Parathyroid adenoma (tissue), 2 donors: ENCODE results near the gene SH2D7.

Experiments
- H2AFZ ChIP-seq: fragments of 300-600 bp; sonication (generic); one replicate; pipeline ENCODE4 v1.7.0; 2017; ENCODE audit warnings: antibody characterized with exemption, mild to moderate bottlenecking
- H3K27ac ChIP-seq: fragments of 300-600 bp; sonication (generic); one replicate; pipeline ENCODE4 v1.7.0; 2017
- H3K27me3 ChIP-seq: fragments of 300-600 bp; sonication (generic); one replicate; pipeline ENCODE4 v1.7.0; 2017; ENCODE audit warnings: low read length; ENCODE audit not compliant: control insufficient read depth, insufficient read depth
- H3K36me3 ChIP-seq: fragments of 300-600 bp; sonication (generic); one replicate; pipeline ENCODE4 v1.7.0; 2017; ENCODE audit warnings: low read length; ENCODE audit not compliant: control insufficient read depth, insufficient read depth
- H3K4me1 ChIP-seq: fragments of 300-600 bp; sonication (generic); one replicate; pipeline ENCODE4 v1.7.0; 2017; ENCODE audit warnings: control low read depth
- H3K4me2 ChIP-seq: fragments of 300-600 bp; sonication (generic); one replicate; pipeline ENCODE4 v1.7.0; 2017; ENCODE audit warnings: low read length
- H3K4me3 ChIP-seq: fragments of 300-600 bp; sonication (generic); one replicate; pipeline ENCODE4 v1.7.0; 2017; ENCODE audit warnings: low read depth, low read length
- H3K79me2 ChIP-seq: fragments of 300-600 bp; sonication (generic); one replicate; pipeline ENCODE4 v1.7.0; 2017; ENCODE audit warnings: control low read depth
- H3K9ac ChIP-seq: fragments of 300-600 bp; sonication (generic); one replicate; pipeline ENCODE4 v1.7.0; 2017; ENCODE audit warnings: mild to moderate bottlenecking
- H3K9me3 ChIP-seq: fragments of 300-600 bp; sonication (generic); one replicate; pipeline ENCODE4 v1.7.0; 2017; ENCODE audit warnings: low read length; ENCODE audit not compliant: control insufficient read depth
- TF ChIP-seq, protein P1 (sequence below): fragments of 300-600 bp; sonication (generic); IDR thresholded peaks from one replicate; pipeline ENCODE4 v1.7.0; 2017; ENCODE audit warnings: antibody characterized with exemption, mild to moderate bottlenecking
- donor health status: primary hyperparathyroidism.

Gene SH2D7

GRCh38 chr15:78054966-78055365, 37.4 kb upstream of the SH2D7 start:
- TF ChIP-seq, protein P1, sequence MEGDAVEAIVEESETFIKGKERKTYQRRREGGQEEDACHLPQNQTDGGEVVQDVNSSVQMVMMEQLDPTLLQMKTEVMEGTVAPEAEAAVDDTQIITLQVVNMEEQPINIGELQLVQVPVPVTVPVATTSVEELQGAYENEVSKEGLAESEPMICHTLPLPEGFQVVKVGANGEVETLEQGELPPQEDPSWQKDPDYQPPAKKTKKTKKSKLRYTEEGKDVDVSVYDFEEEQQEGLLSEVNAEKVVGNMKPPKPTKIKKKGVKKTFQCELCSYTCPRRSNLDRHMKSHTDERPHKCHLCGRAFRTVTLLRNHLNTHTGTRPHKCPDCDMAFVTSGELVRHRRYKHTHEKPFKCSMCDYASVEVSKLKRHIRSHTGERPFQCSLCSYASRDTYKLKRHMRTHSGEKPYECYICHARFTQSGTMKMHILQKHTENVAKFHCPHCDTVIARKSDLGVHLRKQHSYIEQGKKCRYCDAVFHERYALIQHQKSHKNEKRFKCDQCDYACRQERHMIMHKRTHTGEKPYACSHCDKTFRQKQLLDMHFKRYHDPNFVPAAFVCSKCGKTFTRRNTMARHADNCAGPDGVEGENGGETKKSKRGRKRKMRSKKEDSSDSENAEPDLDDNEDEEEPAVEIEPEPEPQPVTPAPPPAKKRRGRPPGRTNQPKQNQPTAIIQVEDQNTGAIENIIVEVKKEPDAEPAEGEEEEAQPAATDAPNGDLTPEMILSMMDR: no peak
- Histone ChIP-seq H3K36me3 (no peaks in the 10 kb centered on the region), H3K4me3 (no peak overlapping the region), H3K27ac (no peak overlapping the region), H3K4me1 (peaks cover 15% of the 10 kb centered on the region), H3K79me2 (peaks cover 31% of the 10 kb centered on the region), H2AFZ (no peak overlapping the region), H3K4me2 (no peak overlapping the region), H3K9ac (no peak overlapping the region), H3K9me3 (no peaks in the 10 kb centered on the region), H3K27me3 (no peaks in the 10 kb centered on the region)

DNA sequence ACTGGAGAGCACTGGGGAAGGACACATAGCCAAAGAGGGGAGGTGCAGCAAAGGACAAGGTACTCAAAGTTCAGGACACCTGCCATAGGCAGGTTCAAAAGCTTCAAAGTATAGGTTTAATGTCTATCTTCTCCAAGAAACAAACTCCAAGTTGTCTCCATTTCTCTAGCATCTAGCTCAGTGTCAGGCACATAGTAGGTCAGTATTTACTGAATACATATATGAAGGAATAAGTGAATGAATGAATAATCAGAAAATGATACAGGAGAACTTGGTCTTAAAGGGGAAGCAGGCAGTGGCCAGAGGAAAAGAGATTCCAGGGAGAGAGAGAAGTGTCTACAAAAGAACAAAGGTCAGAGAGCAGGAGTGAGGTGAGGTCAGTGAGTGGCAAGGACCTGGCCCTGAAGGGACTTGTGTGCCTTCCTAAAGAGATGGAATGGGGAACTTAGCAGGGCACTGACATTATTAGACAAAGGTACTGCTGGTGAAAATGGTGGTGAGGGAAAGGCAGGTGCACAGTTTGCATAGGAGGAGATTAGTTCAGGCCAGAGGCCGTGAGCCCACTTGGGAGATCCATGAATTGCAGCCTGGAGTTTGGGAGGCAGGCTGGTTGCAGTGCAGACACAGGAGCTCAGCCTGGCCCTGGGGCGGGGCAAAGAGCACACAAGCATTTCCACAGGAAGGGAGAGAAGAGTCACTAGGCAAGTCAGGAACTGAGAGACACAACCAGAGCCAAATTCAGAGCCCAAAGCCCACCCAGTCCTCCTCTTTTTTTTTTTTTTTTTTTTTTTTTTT, 36.2 kb upstream of the SH2D7 start:
- Histone ChIP-seq H3K9ac (no peak overlapping the region), H3K4me3 (no peak overlapping the region), H3K4me1 (peaks cover 15% of the 10 kb centered on the region)

GRCh38 chr15:78056714-78057269, 35.6 kb upstream of the SH2D7 start:
- no peaks in the 10 kb centered on the region for H3K9me3 ChIP-seq
- peaks cover 15% of the 10 kb centered on the region for H3K4me1 ChIP-seq
- no peaks in the 10 kb centered on the region for H3K27me3 ChIP-seq
- no peak overlapping the region for H3K4me3 ChIP-seq
- no peaks in the 10 kb centered on the region for H3K36me3 ChIP-seq
- TF ChIP-seq, protein P1: no peak
- no peak overlapping the region for H3K9ac ChIP-seq
- H3K27ac ChIP-seq: no peak overlapping the region
- peaks cover 35% of the 10 kb centered on the region for H3K79me2 ChIP-seq
- no peak overlapping the region for H2AFZ ChIP-seq
- H3K4me2 ChIP-seq: no peak overlapping the region

More for the DNA sequence above, 36.2 kb upstream of the SH2D7 start:
- Histone ChIP-seq H3K79me2 (peaks cover 35% of the 10 kb centered on the region), H3K27me3 (no peaks in the 10 kb centered on the region), H3K36me3 (no peaks in the 10 kb centered on the region), H3K4me2 (no peak overlapping the region), H3K27ac (no peak overlapping the region), H3K9me3 (no peaks in the 10 kb centered on the region), H2AFZ (no peak overlapping the region)
- TF ChIP-seq, protein P1: no peak

GRCh38 chr15:78057803-78058202, 34.6 kb upstream of the SH2D7 start:
- no peak overlapping the region for H3K27ac ChIP-seq
- H3K36me3 ChIP-seq: no peaks in the 10 kb centered on the region
- no peaks in the 10 kb centered on the region for H3K9me3 ChIP-seq
- H3K4me1 ChIP-seq: peaks cover 11% of the 10 kb centered on the region
- TF ChIP-seq, protein P1: no peak
- no peaks in the 10 kb centered on the region for H3K27me3 ChIP-seq
- peaks cover 35% of the 10 kb centered on the region for H3K79me2 ChIP-seq
- H3K9ac ChIP-seq: no peak overlapping the region
- H3K4me3 ChIP-seq: no peak overlapping the region
- H3K4me2 ChIP-seq: no peak overlapping the region
- no peak overlapping the region for H2AFZ ChIP-seq
